H1 (cell line): ENCODE results near the gene WDR31. TPM values are rescaled to one million over a fixed set of nuclear protein-coding genes. Genes with fewer than 3 reads are reported as not detected.

Experiments used
- CBX8 ChIP-seq: fragments of 300-800, 300-1000 bp; sonication (generic); IDR thresholded peaks from 2 replicates; pipeline ENCODE4 v1.7.1; 2016; ENCODE audit warnings: low read depth, low read length, borderline replicate concordance
- GTF2F1 ChIP-seq: IDR thresholded peaks from 2 replicates; pipeline ENCODE4 v1.6.1; 2012; ENCODE audit warnings: low read depth, low read length, improper control_type of control experiment, borderline replicate concordance
- NRF1 ChIP-seq: IDR thresholded peaks from 2 replicates; pipeline ENCODE4 v1.6.1; 2011; ENCODE audit warnings: mild to moderate bottlenecking, low read depth, low read length, improper control_type of control experiment
- SIN3A ChIP-seq, 2 experiments: IDR thresholded peaks in 1 of 2; conservative IDR thresholded peaks in 1 of 2; 2 replicates each; pipeline ENCODE4 v1.6.1; 2011 to 2012; ENCODE audit warnings: low read length in 2 of 2, improper control_type of control experiment in 1 of 2, low read depth in 1 of 2, mild to moderate bottlenecking in 1 of 2
- SP1 ChIP-seq: IDR thresholded peaks from 2 replicates; pipeline ENCODE4 v1.6.1; 2011; ENCODE audit warnings: low read depth, low read length
- TBP ChIP-seq: IDR thresholded peaks from 2 replicates; pipeline ENCODE4 v1.6.1; 2011; ENCODE audit warnings: low read depth, low read length, improper control_type of control experiment
- TCF12 ChIP-seq: IDR thresholded peaks from 2 replicates; pipeline ENCODE4 v1.6.1; 2011; ENCODE audit warnings: low read depth, mild to moderate bottlenecking, low read length
- polyA plus RNA-seq, 7 experiments: library from polyadenylated mRNA; depleted of rRNA in 3 of 7; stranded (reverse) in 5 of 7; unstranded in 2 of 7; fragments of >200 nt in 5 of 7; fragments of 200-250 nt in 2 of 7; gene quantifications; 1 replicate in 5 of 7; 2 replicates in 1 of 7; 4 replicates in 1 of 7; pipeline versions ENCODE4 v1.2.1 to v1.2.3, GENCODE V29; 2011 to 2013; ENCODE audit warnings: missing spikeins in 2 of 7, mixed read lengths in 2 of 7
- total RNA-seq: library from RNA; stranded (reverse); fragmentation: NEBNext Ultra II Directional; extraction: Animal tissue kit (Norgen Biotek cat#: 25700); gene quantifications from 2 replicates; pipeline ENCODE4 v1.2.1, GENCODE V29; 2021

Gene WDR31
- total and polyA plus RNA-seq, 2 of the 8 experiments (the other 6 are each of a cell fraction or from before 2014, with no cell fraction given), result 0.27 to 0.28 TPM

- TF ChIP-seq CBX8 (no peak), SP1 (peak; percentile 44; the same call in 1 of the 2 replicates), SIN3A (conservative IDR thresholded peaks at IDR 0.05 in 1 of 2, IDR thresholded peaks at IDR 0.05 in 1 of 2; ENCODE audit: low read depth in 1 of 2, low read length in 2 of 2) (peak in 1 of 2 experiments; percentile 69; a peak in 2 of 4 replicates), GTF2F1 (no peak), NRF1 (peak; percentile 80), TBP (peak; percentile 58; the same call in 1 of the 2 replicates), TCF12 (no peak)
These were observed 36.8 kb upstream of the WDR31 start, which contains the start of gene HDHD3 (continued) for GRCh38 chr9:113376634-113377567.
